ENCODE results near the gene DUSP3.

DUSP3 gene

GRCh38 chr17:43750153-43750552 lies 28.6 kb downstream of the DUSP3 start:
- Histone ChIP-seq H3K4me3 (ENCODE audit: low read length) (no peak overlapping the region), H3K4me2 (ENCODE audit: low read length) (no peak overlapping the region), H3K27me3 (ENCODE audit: control insufficient read depth, insufficient read depth, low read length) (no peaks in the 10 kb centered on the region), H3K9ac (ENCODE audit: low read depth, low read length) (no peak overlapping the region), H3K9me3 (replicated peaks; ENCODE audit: low read length) (no peaks in the 10 kb centered on the region), H3K36me3 (ENCODE audit: insufficient read depth, low read length) (no peaks in the 10 kb centered on the region), H3K4me1 (ENCODE audit: control insufficient read depth, insufficient read depth, low read length) (peaks cover 42% of the 10 kb centered on the region)

DNA sequence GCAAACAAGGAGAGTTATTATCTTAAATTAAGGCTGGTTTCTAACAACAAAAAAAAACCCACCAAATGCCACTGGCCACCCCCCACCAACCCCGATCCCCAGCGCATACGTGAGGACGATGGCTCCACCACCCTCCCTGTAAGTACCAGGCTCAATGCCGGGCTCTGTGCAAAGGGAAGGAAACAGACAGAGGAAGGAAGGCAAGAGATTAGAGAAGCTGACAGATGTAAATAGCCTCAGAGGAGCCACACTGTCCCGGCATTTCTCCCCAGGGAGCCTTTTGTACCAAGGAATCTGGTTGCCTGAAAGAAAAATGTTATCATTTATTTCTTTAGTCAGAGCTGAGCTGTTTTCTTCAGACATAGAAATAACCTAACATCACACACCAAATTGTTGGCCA lies 33.2 kb downstream of the DUSP3 start:
- H3K9ac ChIP-seq (ENCODE audit: low read depth, low read length): no peak overlapping the region
- no peaks in the 10 kb centered on the region for H3K9me3 ChIP-seq (replicated peaks; ENCODE audit: low read length)
- H3K27me3 ChIP-seq (ENCODE audit: control insufficient read depth, insufficient read depth, low read length): peaks cover 4% of the 10 kb centered on the region
- no peaks in the 10 kb centered on the region for H3K36me3 ChIP-seq (ENCODE audit: insufficient read depth, low read length)
- H3K4me3 ChIP-seq (ENCODE audit: low read length): no peak overlapping the region
- H3K4me1 ChIP-seq (ENCODE audit: control insufficient read depth, insufficient read depth, low read length): peaks cover 34% of the 10 kb centered on the region
- H3K4me2 ChIP-seq (ENCODE audit: low read length): peak overlapping the region; percentile 43

DNA sequence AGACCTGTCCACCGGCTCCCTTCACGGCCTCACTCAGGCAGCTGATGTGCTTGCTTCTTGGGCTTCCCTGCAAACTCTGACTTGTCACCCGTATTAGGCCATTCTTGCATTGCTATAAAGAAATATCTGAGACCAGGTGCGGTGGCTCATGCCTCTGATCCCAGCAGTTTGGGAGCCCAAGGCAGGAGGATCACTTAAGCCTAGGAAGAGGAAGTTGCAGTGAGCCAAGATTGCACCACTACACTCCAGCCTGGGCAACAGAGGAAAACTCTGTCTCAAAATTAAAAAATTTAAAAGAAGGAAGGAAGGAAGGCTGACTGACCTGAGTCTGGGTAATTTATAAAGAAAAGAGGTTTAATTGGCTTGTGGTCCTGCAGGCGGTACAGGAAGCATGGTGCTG lies 37.1 kb downstream of the DUSP3 start:
- no peak overlapping the region for H3K4me2 ChIP-seq (ENCODE audit: low read length)
- peaks cover 36% of the 10 kb centered on the region for H3K4me1 ChIP-seq (ENCODE audit: control insufficient read depth, insufficient read depth, low read length)
- H3K36me3 ChIP-seq (ENCODE audit: insufficient read depth, low read length): no peaks in the 10 kb centered on the region
- no peaks in the 10 kb centered on the region for H3K9me3 ChIP-seq (replicated peaks; ENCODE audit: low read length)
- no peak overlapping the region for H3K4me3 ChIP-seq (ENCODE audit: low read length)
- H3K27me3 ChIP-seq (ENCODE audit: control insufficient read depth, insufficient read depth, low read length): peaks cover 4% of the 10 kb centered on the region
- H3K9ac ChIP-seq (ENCODE audit: low read depth, low read length): no peak overlapping the region

DNA sequence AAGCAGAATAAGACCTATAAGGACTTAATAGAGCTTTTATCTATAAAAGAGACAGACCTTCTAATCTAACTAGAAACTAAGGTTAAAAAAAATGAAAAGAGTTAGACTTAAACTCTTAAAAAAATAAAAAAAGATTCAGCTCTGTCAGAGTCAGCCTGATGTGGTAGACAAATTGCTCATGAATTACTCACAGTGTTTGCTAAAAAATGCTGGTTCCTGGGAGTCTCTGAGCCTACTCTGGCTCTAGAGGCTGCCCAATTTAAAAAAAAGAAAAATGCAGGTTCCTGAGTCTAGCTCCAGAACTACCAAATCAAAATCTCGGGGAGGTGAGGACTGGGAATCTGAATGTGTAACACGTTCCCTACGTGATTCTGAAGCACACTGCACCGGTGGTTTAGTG lies 38.2 kb downstream of the DUSP3 start:
- peaks cover 4% of the 10 kb centered on the region for H3K27me3 ChIP-seq (ENCODE audit: control insufficient read depth, insufficient read depth, low read length)
- peak overlapping the region; percentile 20 for H3K9ac ChIP-seq (ENCODE audit: low read depth, low read length)
- no peaks in the 10 kb centered on the region for H3K9me3 ChIP-seq (replicated peaks; ENCODE audit: low read length)
- no peak overlapping the region for H3K4me3 ChIP-seq (ENCODE audit: low read length)
- H3K4me2 ChIP-seq (ENCODE audit: low read length): peak overlapping the region; percentile 24
- no peaks in the 10 kb centered on the region for H3K36me3 ChIP-seq (ENCODE audit: insufficient read depth, low read length)
- peaks cover 29% of the 10 kb centered on the region for H3K4me1 ChIP-seq (ENCODE audit: control insufficient read depth, insufficient read depth, low read length)

DNA sequence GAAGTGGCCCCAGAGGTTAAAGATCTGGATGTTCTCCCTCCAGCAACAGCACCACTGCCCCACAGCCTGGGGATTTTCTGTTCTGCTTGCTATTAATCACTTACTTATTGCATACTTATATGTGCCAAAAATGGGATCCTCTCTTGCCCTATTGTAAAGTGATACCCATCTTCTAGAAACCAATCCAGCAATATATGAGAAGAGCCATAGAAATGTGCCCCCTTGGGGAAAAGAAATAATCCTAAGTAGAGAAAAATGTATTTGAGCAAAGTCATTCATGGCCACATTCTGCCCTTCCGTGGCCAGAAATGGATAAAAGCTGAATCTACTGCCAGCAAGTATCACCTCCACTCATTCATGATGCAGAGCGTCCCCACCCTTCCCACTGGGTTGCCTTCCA lies 41.1 kb downstream of the DUSP3 start:
- Histone ChIP-seq H3K4me1 (ENCODE audit: control insufficient read depth, insufficient read depth, low read length) (peaks cover 47% of the 10 kb centered on the region), H3K36me3 (ENCODE audit: insufficient read depth, low read length) (no peaks in the 10 kb centered on the region), H3K9me3 (replicated peaks; ENCODE audit: low read length) (no peaks in the 10 kb centered on the region), H3K27me3 (ENCODE audit: control insufficient read depth, insufficient read depth, low read length) (no peaks in the 10 kb centered on the region), H3K4me3 (ENCODE audit: low read length) (no peak overlapping the region), H3K9ac (ENCODE audit: low read depth, low read length) (no peak overlapping the region), H3K4me2 (ENCODE audit: low read length) (no peak overlapping the region)

- peaks cover 52% of the 10 kb centered on the region for H3K4me1 ChIP-seq (ENCODE audit: control insufficient read depth, insufficient read depth, low read length)
- H3K9ac ChIP-seq (ENCODE audit: low read depth, low read length): no peak overlapping the region
- H3K9me3 ChIP-seq (replicated peaks; ENCODE audit: low read length): no peaks in the 10 kb centered on the region
- H3K4me3 ChIP-seq (ENCODE audit: low read length): no peak overlapping the region
- no peak overlapping the region for H3K4me2 ChIP-seq (ENCODE audit: low read length)
- H3K27me3 ChIP-seq (ENCODE audit: control insufficient read depth, insufficient read depth, low read length): no peaks in the 10 kb centered on the region
- no peaks in the 10 kb centered on the region for H3K36me3 ChIP-seq (ENCODE audit: insufficient read depth, low read length)
Observed at GRCh38 chr17:43736389-43736788, 42.4 kb downstream of the DUSP3 start.

GRCh38 chr17:43734376-43734775 lies 44.4 kb downstream of the DUSP3 start:
- Histone ChIP-seq H3K4me1 (ENCODE audit: control insufficient read depth, insufficient read depth, low read length) (peaks cover 33% of the 10 kb centered on the region), H3K9ac (ENCODE audit: low read depth, low read length) (no peak overlapping the region), H3K4me3 (ENCODE audit: low read length) (no peak overlapping the region)

GRCh38 chr17:43733956-43734355 lies 44.8 kb downstream of the DUSP3 start:
- Histone ChIP-seq H3K27me3 (ENCODE audit: control insufficient read depth, insufficient read depth, low read length) (no peaks in the 10 kb centered on the region), H3K9me3 (replicated peaks; ENCODE audit: low read length) (no peaks in the 10 kb centered on the region), H3K4me2 (ENCODE audit: low read length) (peak overlapping the region; percentile 37), H3K9ac (ENCODE audit: low read depth, low read length) (no peak overlapping the region), H3K4me3 (ENCODE audit: low read length) (no peak overlapping the region), H3K4me1 (ENCODE audit: control insufficient read depth, insufficient read depth, low read length) (peaks cover 32% of the 10 kb centered on the region), H3K36me3 (ENCODE audit: insufficient read depth, low read length) (no peaks in the 10 kb centered on the region)

More at GRCh38 chr17:43734376-43734775, 44.4 kb downstream of the DUSP3 start:
- H3K27me3 ChIP-seq (ENCODE audit: control insufficient read depth, insufficient read depth, low read length): no peaks in the 10 kb centered on the region
- no peaks in the 10 kb centered on the region for H3K36me3 ChIP-seq (ENCODE audit: insufficient read depth, low read length)
- H3K9me3 ChIP-seq (replicated peaks; ENCODE audit: low read length): no peaks in the 10 kb centered on the region
- peak overlapping the region; percentile 37 for H3K4me2 ChIP-seq (ENCODE audit: low read length)

GRCh38 chr17:43732958-43733357 lies 45.8 kb downstream of the DUSP3 start:
- Histone ChIP-seq H3K9me3 (replicated peaks; ENCODE audit: low read length) (no peaks in the 10 kb centered on the region), H3K9ac (ENCODE audit: low read depth, low read length) (no peak overlapping the region), H3K4me3 (ENCODE audit: low read length) (no peak overlapping the region), H3K36me3 (ENCODE audit: insufficient read depth, low read length) (no peaks in the 10 kb centered on the region), H3K4me2 (ENCODE audit: low read length) (peak overlapping the region; percentile 23), H3K27me3 (ENCODE audit: control insufficient read depth, insufficient read depth, low read length) (no peaks in the 10 kb centered on the region), H3K4me1 (ENCODE audit: control insufficient read depth, insufficient read depth, low read length) (peaks cover 32% of the 10 kb centered on the region)

- Histone ChIP-seq H3K4me1 (ENCODE audit: control insufficient read depth, insufficient read depth, low read length) (peaks cover 21% of the 10 kb centered on the region), H3K4me3 (ENCODE audit: low read length) (no peak overlapping the region), H3K36me3 (ENCODE audit: insufficient read depth, low read length) (no peaks in the 10 kb centered on the region)
Observed at GRCh38 chr17:43728081-43728480, 50.7 kb downstream of the DUSP3 start.

GRCh38 chr17:43723697-43724359 lies 54.9 kb downstream of the DUSP3 start:
- Histone ChIP-seq H3K36me3 (ENCODE audit: insufficient read depth, low read length) (no peaks in the 10 kb centered on the region), H3K4me3 (ENCODE audit: low read length) (no peak overlapping the region), H3K4me1 (ENCODE audit: control insufficient read depth, insufficient read depth, low read length) (peaks cover 34% of the 10 kb centered on the region), H3K4me2 (ENCODE audit: low read length) (peak overlapping the region; percentile 6), H3K27me3 (ENCODE audit: control insufficient read depth, insufficient read depth, low read length) (peaks cover 5% of the 10 kb centered on the region), H3K9ac (ENCODE audit: low read depth, low read length) (no peak overlapping the region), H3K9me3 (replicated peaks; ENCODE audit: low read length) (no peaks in the 10 kb centered on the region)

More at GRCh38 chr17:43728081-43728480, 50.7 kb downstream of the DUSP3 start:
- Histone ChIP-seq H3K9ac (ENCODE audit: low read depth, low read length) (no peak overlapping the region), H3K27me3 (ENCODE audit: control insufficient read depth, insufficient read depth, low read length) (peaks cover 5% of the 10 kb centered on the region), H3K4me2 (ENCODE audit: low read length) (no peak overlapping the region), H3K9me3 (replicated peaks; ENCODE audit: low read length) (no peaks in the 10 kb centered on the region)

All from skeletal muscle satellite cell (primary cell).